Prostate gland (tissue), 2 donors: ENCODE results near the gene GANAB. TPM values are rescaled to one million over a fixed set of nuclear protein-coding genes. Genes with fewer than 3 reads are reported as not detected.

Source experiments
- DNase-seq: peaks from one replicate; pipeline ENCODE4 v3.0.0-alpha.2; 2019; ENCODE audit warnings: low spot score
- H3K27ac ChIP-seq, 2 donors: fragments of 200-600 bp; sonication (generic); 2 replicates each; pipeline ENCODE4 v1.5.1; 2017 to 2019
- H3K27me3 ChIP-seq: fragments of 200-600 bp; sonication (generic); replicated peaks from 2 replicates; pipeline ENCODE4 v1.5.1; 2019; ENCODE audit not compliant: insufficient read depth
- H3K36me3 ChIP-seq, 2 donors: fragments of 200-600 bp; sonication (generic); 1 replicate in 1 of 2; 2 replicates in 1 of 2; pipeline versions ENCODE4 v1.5.1 to v1.8.1; 2017 to 2019
- H3K4me1 ChIP-seq: fragments of 200-600 bp; sonication (generic); replicated peaks from 2 replicates; pipeline ENCODE4 v1.5.1; 2019
- H3K4me3 ChIP-seq, 2 donors: fragments of 200-600 bp; sonication (generic); 2 replicates each; pipeline ENCODE4 v1.5.1; 2017 to 2019
- H3K9me3 ChIP-seq: fragments of 200-600 bp; sonication (generic); 2 replicates; pipeline ENCODE4 v1.5.1; 2017
- POLR2A ChIP-seq: fragments of 450-650 bp; IDR thresholded peaks from one replicate; pipeline ENCODE4 v1.6.1; 2016; ENCODE audit warnings: antibody characterized with exemption, mild to moderate bottlenecking
- POLR2AphosphoS5 ChIP-seq: sonication (generic); formaldehyde crosslinking; IDR thresholded peaks from one replicate; pipeline ENCODE4 v1.6.1; 2017; ENCODE audit warnings: antibody characterized with exemption
- WGBS: methylation state at CpG from one replicate; pipeline ENCODE4 v1.1.5; 2018; 5-methylcytosine and 5-hydroxymethylcytosine counted together
- intact Hi-C: fragments of 100-400 bp; cut with DNase I; formaldehyde crosslinking; loops from one replicate; pipeline ENCODE4 v1.14.2; 2022
- total RNA-seq, 2 donors: library from RNA; depleted of rRNA; stranded (reverse); fragments of >200 nt; gene quantifications; one replicate each; pipeline ENCODE4 v1.1.0, GENCODE V29; 2016
- TF ChIP-seq, protein P1 (sequence below), 4 experiments: fragments of 200-600 bp in 2 of 4; fragments of 450-650 bp in 2 of 4; sonication (generic) in 2 of 4; IDR thresholded peaks; 1 replicate in 3 of 4; 2 replicates in 1 of 4; pipeline ENCODE4 v1.5.1; 2016 to 2019; ENCODE audit warnings: antibody characterized with exemption in 4 of 4, mild to moderate bottlenecking in 2 of 4, moderate library complexity in 2 of 4

Gene GANAB
- total RNA-seq, 2 donors from 2014 or later, result 163 to 199 TPM

DNA sequence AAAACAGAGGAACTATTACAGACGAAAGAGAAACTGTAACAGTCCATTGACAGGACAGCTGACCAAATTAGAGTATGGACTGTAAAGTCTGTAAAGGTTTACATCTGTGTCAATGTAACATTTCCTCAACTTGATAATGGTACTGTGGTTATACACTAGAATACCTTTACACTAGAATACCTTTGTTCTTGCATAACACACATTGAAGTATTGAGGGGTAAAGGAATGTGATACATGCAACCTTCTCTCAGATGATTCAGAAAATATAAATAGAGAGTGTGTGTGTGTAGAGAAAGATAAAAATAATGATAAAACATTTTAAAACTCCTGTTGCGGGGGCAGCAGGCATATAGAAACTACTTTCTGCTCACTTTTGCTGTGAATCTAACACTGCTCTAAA is 67.2 kb downstream of the GANAB start:
- intact Hi-C loops, result no loop called here
- H3K36me3 ChIP-seq, result peaks cover 0 to 4% of the 10 kb centered on the region in 2 donors

DNA sequence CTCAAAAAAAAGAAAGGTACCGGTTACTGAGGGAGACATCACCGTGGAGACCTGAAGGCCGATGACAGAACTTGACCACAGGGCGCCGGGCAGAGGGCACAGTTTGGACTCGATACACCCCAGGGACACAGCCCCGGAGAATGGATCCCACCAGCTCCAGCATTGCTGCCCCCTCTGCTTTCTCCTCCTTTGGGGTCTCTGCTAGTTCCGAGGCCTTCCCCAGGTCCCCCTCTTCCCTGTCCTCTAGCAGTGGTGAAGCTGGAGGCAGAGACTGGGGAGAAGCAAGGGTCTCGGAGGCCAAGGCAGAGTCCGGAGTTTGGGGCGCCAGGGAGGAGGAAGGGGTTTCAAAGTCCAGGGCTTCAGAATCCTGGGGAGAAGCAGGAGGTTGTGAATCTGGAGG is 67.9 kb downstream of the GANAB start:
- over 99% methylated on average over 11 of the region's 11 CpGs for WGBS
- peaks cover 0 to 4% of the 10 kb centered on the region in 2 donors for H3K36me3 ChIP-seq
- TF ChIP-seq POLR2AphosphoS5 (no peak), POLR2A (no peak)
- TF ChIP-seq, protein P1, sequence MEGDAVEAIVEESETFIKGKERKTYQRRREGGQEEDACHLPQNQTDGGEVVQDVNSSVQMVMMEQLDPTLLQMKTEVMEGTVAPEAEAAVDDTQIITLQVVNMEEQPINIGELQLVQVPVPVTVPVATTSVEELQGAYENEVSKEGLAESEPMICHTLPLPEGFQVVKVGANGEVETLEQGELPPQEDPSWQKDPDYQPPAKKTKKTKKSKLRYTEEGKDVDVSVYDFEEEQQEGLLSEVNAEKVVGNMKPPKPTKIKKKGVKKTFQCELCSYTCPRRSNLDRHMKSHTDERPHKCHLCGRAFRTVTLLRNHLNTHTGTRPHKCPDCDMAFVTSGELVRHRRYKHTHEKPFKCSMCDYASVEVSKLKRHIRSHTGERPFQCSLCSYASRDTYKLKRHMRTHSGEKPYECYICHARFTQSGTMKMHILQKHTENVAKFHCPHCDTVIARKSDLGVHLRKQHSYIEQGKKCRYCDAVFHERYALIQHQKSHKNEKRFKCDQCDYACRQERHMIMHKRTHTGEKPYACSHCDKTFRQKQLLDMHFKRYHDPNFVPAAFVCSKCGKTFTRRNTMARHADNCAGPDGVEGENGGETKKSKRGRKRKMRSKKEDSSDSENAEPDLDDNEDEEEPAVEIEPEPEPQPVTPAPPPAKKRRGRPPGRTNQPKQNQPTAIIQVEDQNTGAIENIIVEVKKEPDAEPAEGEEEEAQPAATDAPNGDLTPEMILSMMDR (IDR thresholded peaks at IDR 0.05), result no peak
- no peak for DNase-seq
- intact Hi-C loops, result no loop called here
- no peaks in the 10 kb centered on the region for H3K27me3 ChIP-seq
- no peaks in the 10 kb centered on the region for H3K9me3 ChIP-seq
- H3K27ac ChIP-seq, result no peak overlapping the region
- H3K4me1 ChIP-seq, result peaks cover 2% of the 10 kb centered on the region
- no peak overlapping the region for H3K4me3 ChIP-seq

More for the DNA sequence above, 67.2 kb downstream of the GANAB start:
- H3K9me3 ChIP-seq, result no peaks in the 10 kb centered on the region
- TF ChIP-seq POLR2A, result no peak
- TF ChIP-seq POLR2AphosphoS5, result no peak
- TF ChIP-seq, protein P1 (IDR thresholded peaks at IDR 0.05), result no peak
- peaks cover 2% of the 10 kb centered on the region for H3K4me1 ChIP-seq
- no peak for DNase-seq
- H3K27ac ChIP-seq, result no peak overlapping the region
- no peaks in the 10 kb centered on the region for H3K27me3 ChIP-seq
- H3K4me3 ChIP-seq, result no peak overlapping the region
- 91% methylated on average over 2 of the region's 2 CpGs for WGBS

DNA sequence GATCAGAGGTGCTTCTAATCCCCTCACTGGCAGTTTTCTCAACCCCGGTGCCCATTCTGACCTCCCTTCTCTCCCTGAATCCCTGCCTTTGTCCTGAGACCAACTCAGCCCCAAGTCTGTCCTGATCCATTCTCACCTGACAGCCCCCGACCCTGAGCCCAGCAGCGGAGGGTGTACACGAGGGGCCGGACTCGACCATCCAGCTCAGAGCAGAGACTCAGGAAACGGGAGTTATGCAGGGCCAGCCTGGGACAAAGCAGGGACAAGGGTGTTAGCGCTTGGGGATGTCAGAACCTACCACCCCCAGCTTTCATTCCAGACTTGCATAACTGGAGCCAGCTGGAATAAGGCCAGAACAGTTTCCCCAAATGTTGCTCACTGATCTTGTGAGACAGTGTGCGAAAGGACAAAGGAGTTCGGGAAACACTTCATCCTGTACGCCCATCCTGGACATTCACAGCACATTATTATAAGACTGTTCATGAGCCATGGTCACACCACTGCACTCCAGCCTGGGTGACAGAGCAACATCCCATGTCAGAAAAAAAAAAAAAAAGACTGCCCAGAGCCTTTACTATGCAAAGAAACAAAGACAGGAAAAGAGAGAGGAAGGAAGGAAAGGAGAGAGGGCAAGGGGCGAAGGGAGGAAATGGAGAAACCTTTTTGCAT is 69.2 kb downstream of the GANAB start:
- peaks cover 0 to 4% of the 10 kb centered on the region in 2 donors for H3K36me3 ChIP-seq
- TF ChIP-seq, protein P1 (IDR thresholded peaks at IDR 0.05), result no peak
- TF ChIP-seq POLR2A (no peak), POLR2AphosphoS5 (no peak)
- 75% methylated on average over 12 of the region's 12 CpGs for WGBS
- no peaks in the 10 kb centered on the region for H3K9me3 ChIP-seq
- no peaks in the 10 kb centered on the region for H3K27me3 ChIP-seq
- no peak overlapping the region for H3K4me3 ChIP-seq
- H3K27ac ChIP-seq, result peak overlapping the region in 1 of 2 donors; percentile 50
- no peak for DNase-seq
- intact Hi-C loops, result no loop called here
- peaks cover 6% of the 10 kb centered on the region for H3K4me1 ChIP-seq

DNA sequence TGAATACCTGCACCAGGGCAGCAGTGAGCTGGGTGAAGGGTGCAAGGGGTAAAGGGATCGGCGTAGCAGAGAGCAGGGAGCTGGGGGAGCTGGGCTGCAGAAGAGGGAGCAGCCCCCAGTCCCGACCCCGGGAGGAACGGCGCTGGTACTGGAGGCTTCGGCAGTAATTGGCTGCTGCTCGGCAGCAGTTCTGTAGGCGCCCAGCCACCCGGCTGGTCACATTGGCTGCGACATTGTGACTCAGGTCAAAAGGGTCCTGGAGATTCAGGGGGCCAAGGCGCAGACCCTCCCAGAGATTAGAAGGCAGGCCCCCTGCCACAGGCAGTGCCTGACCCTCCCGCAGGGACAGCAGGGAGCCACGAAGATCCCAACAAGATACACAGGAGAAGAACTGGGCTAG is 70.6 kb downstream of the GANAB start:
- no peaks in the 10 kb centered on the region for H3K36me3 ChIP-seq
- no peak for DNase-seq
- peaks cover 11% of the 10 kb centered on the region for H3K4me1 ChIP-seq
- intact Hi-C loops, result no loop called here
- H3K9me3 ChIP-seq, result no peaks in the 10 kb centered on the region
- H3K27me3 ChIP-seq, result no peaks in the 10 kb centered on the region
- no peak overlapping the region for H3K4me3 ChIP-seq
- TF ChIP-seq POLR2AphosphoS5 (no peak), POLR2A (no peak)
- TF ChIP-seq, protein P1 (IDR thresholded peaks at IDR 0.05), result no peak
- H3K27ac ChIP-seq, result peak overlapping the region in 1 of 2 donors; percentile 99
- 86% methylated on average over 14 of the region's 14 CpGs for WGBS

DNA sequence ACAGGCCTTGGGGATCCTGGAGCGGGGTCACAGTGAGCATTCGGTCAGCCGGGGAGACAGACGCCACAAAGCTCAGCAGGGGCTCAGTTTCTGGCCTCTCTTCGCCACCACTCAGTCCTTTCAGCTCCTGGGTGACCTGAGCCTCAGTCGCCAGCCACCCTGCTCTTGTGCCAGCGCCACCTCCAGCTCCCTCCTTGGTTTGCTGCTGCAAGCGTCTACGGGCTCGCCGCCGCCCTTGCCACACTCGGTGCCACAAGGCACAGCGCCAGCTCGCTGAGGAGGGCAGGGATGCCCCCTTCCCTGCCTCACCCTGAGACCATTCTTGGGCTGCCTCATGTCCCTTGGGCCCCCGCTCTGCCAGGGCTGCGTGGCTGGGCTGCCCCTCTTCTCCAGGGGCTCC is 71.3 kb downstream of the GANAB start:
- intact Hi-C loops, result no loop called here
- Histone ChIP-seq H3K27ac (peak overlapping the region; percentile 98 to 99), H3K4me1 (peaks cover 11% of the 10 kb centered on the region), H3K27me3 (no peaks in the 10 kb centered on the region), H3K36me3 (no peaks in the 10 kb centered on the region), H3K4me3 (peak overlapping the region in 1 of 2 donors; percentile 74), H3K9me3 (no peaks in the 10 kb centered on the region)
- no peak for DNase-seq
- WGBS, result 54% methylated on average over 17 of the region's 17 CpGs
- TF ChIP-seq, protein P1 (IDR thresholded peaks at IDR 0.05), result no peak
- no peak for TF ChIP-seq POLR2AphosphoS5
- no peak for TF ChIP-seq POLR2A
